H1 (cell line): ENCODE data around the gene SLC35F1. TPM values are rescaled to one million over a fixed set of nuclear protein-coding genes. Genes with fewer than 3 reads are reported as not detected.

ENCODE experiments used
- CTCF ChIA-PET: fragments of 300-600 bp; sonication (Branson Sonifier 250); formaldehyde crosslinking; loops from one replicate; lab custom pipeline; 2021; ENCODE audit not compliant: partially characterized antibody; lab: Charles Lee
- POLR2A ChIA-PET: fragments of 300-600 bp; sonication (Branson Sonifier 250); formaldehyde crosslinking; loops from one replicate; lab custom pipeline; 2021; ENCODE audit warnings: inconsistent platforms; ENCODE audit not compliant: partially characterized antibody; lab: Charles Lee
- DNase-seq, 2 experiments: peaks; one replicate each; pipeline versions ENCODE4 v3.0.0 to v3.0.0-alpha.2; 2010 to 2022; ENCODE audit warnings: low spot score in 2 of 2, low read depth in 1 of 2, mixed read lengths in 1 of 2
- FAIRE-seq: peaks from 2 replicates; lab custom pipeline; 2011; peaks lifted over from hg19 to GRCh38; lab: Jason Lieb, UNC
- H2AFZ ChIP-seq: 2 replicates; pipeline ENCODE4 v1.8.1; 2012; ENCODE audit warnings: low read length, inconsistent platforms
- H2AK5ac ChIP-seq: 2 replicates; pipeline ENCODE4 v1.6.1; 2013; ENCODE audit warnings: low read depth, low read length
- H2BK120ac ChIP-seq: replicated peaks from 2 replicates; pipeline ENCODE3; 2013; ENCODE audit warnings: low read depth, low read length, inconsistent platforms
- H2BK12ac ChIP-seq: 2 replicates; pipeline ENCODE4 v1.6.1; 2013; ENCODE audit warnings: low read depth, low read length
- H2BK15ac ChIP-seq: 2 replicates; pipeline ENCODE4 v1.6.1; 2013; ENCODE audit warnings: low read length
- H2BK20ac ChIP-seq: 2 replicates; pipeline ENCODE4 v1.6.1; 2013; ENCODE audit warnings: low read length
- H2BK5ac ChIP-seq: 2 replicates; pipeline ENCODE4 v1.6.1; 2013; ENCODE audit warnings: low read depth, low read length
- H3K14ac ChIP-seq: 2 replicates; pipeline ENCODE4 v1.6.1; 2013; ENCODE audit warnings: inconsistent platforms; ENCODE audit not compliant: insufficient read length
- H3K18ac ChIP-seq: 2 replicates; pipeline ENCODE4 v1.6.1; 2013; ENCODE audit warnings: low read length; ENCODE audit errors: extremely low read depth
- H3K23ac ChIP-seq: 2 replicates; pipeline ENCODE4 v1.6.1; 2013; ENCODE audit warnings: inconsistent platforms; ENCODE audit not compliant: insufficient read length
- H3K23me2 ChIP-seq: 2 replicates; pipeline ENCODE4 v1.6.1; 2013; ENCODE audit warnings: low read depth, low read length
- H3K27ac ChIP-seq: 2 replicates; pipeline ENCODE4 v1.6.1; 2011; ENCODE audit warnings: low read depth, low read length, inconsistent platforms
- H3K27me3 ChIP-seq, 4 experiments: replicated peaks in 1 of 4; 1 replicate in 1 of 4; 2 replicates in 3 of 4; pipeline versions ENCODE4 v1.6.1 to v1.8.1; 2011 to 2013; ENCODE audit warnings: low read length in 3 of 4, mild to moderate bottlenecking in 3 of 4, inconsistent platforms in 2 of 4, mixed read lengths in 2 of 4, moderate library complexity in 1 of 4; ENCODE audit not compliant: control insufficient read depth in 3 of 4, insufficient read depth in 3 of 4; ENCODE audit errors: extremely low read depth in 1 of 4
- H3K36me3 ChIP-seq, 4 experiments: 2 replicates each; pipeline versions ENCODE4 v1.6.1 to v1.8.1; 2011 to 2013; ENCODE audit warnings: mild to moderate bottlenecking in 4 of 4, low read length in 3 of 4, moderate library complexity in 2 of 4, control low read depth in 1 of 4, inconsistent platforms in 1 of 4; ENCODE audit not compliant: insufficient read depth in 4 of 4, control insufficient read depth in 2 of 4
- H3K4ac ChIP-seq: replicated peaks from 2 replicates; pipeline ENCODE3; 2013; ENCODE audit warnings: low read length, low read depth, mixed read lengths, inconsistent platforms; ENCODE audit not compliant: insufficient read length
- H3K4me1 ChIP-seq, 4 experiments: replicated peaks in 1 of 4; 1 replicate in 1 of 4; 2 replicates in 3 of 4; pipeline versions ENCODE4 v1.6.1 to v1.8.1; 2011 to 2013; ENCODE audit warnings: low read length in 3 of 4, inconsistent platforms in 2 of 4, mixed read lengths in 1 of 4; ENCODE audit not compliant: insufficient read depth in 4 of 4, control insufficient read depth in 3 of 4
- H3K4me2 ChIP-seq, 2 experiments: 2 replicates each; pipeline versions ENCODE4 v1.6.1 to v1.8.1; 2011 to 2013; ENCODE audit warnings: low read depth in 2 of 2, low read length in 2 of 2, control low read depth in 1 of 2, inconsistent platforms in 1 of 2, mild to moderate bottlenecking in 1 of 2; ENCODE audit not compliant: insufficient read depth in 1 of 2
- H3K4me3 ChIP-seq, 4 experiments: fragments of 200-600, 300-600 bp in 1 of 4; sonication (generic), shearing (Covaris generic), sonication (Bioruptor Twin) in 1 of 4; 2 replicates each; pipeline versions ENCODE4 v1.5.1 to v1.8.1; 2011 to 2016; ENCODE audit warnings: low read length in 4 of 4, low read depth in 3 of 4, control low read depth in 2 of 4, inconsistent platforms in 2 of 4, mild to moderate bottlenecking in 2 of 4, mixed read lengths in 1 of 4, moderate library complexity in 1 of 4; ENCODE audit not compliant: insufficient read depth in 2 of 4; ENCODE audit errors: extremely low read depth in 1 of 4
- H3K56ac ChIP-seq: replicated peaks from 2 replicates; pipeline ENCODE3; 2013; ENCODE audit warnings: low read depth, mild to moderate bottlenecking, mixed read lengths, low read length, inconsistent platforms; ENCODE audit not compliant: insufficient read length
- H3K79me1 ChIP-seq: 2 replicates; pipeline ENCODE4 v1.6.1; 2013; ENCODE audit warnings: low read depth, low read length, control low read depth
- H3K79me2 ChIP-seq, 2 experiments: 2 replicates each; pipeline versions ENCODE4 v1.6.1 to v1.8.1; 2012 to 2013; ENCODE audit warnings: low read length in 2 of 2, mild to moderate bottlenecking in 2 of 2, inconsistent platforms in 1 of 2; ENCODE audit not compliant: insufficient read depth in 2 of 2, control insufficient read depth in 1 of 2
- H3K9ac ChIP-seq, 4 experiments: replicated peaks in 1 of 4; 1 replicate in 1 of 4; 2 replicates in 3 of 4; pipeline versions ENCODE4 v1.6.1 to v1.8.1; 2011 to 2013; ENCODE audit warnings: low read depth in 3 of 4, low read length in 3 of 4, control low read depth in 2 of 4, mild to moderate bottlenecking in 2 of 4, moderate library complexity in 2 of 4, inconsistent platforms in 1 of 4; ENCODE audit errors: extremely low read depth in 1 of 4
- H3K9me3 ChIP-seq, 2 experiments: 2 replicates each; pipeline versions ENCODE4 v1.6.1 to v1.8.1; 2012 to 2013; ENCODE audit warnings: mild to moderate bottlenecking in 2 of 2, moderate library complexity in 2 of 2, control low read depth in 1 of 2, inconsistent platforms in 1 of 2, low read depth in 1 of 2, low read length in 1 of 2, mixed read lengths in 1 of 2; ENCODE audit not compliant: insufficient read depth in 2 of 2
- H4K20me1 ChIP-seq, 2 experiments: replicated peaks in 1 of 2; 2 replicates each; pipeline versions ENCODE3 to v1.8.1; 2011 to 2013; ENCODE audit warnings: inconsistent platforms in 2 of 2, low read length in 2 of 2, mild to moderate bottlenecking in 1 of 2; ENCODE audit not compliant: insufficient read depth in 2 of 2, control insufficient read depth in 1 of 2
- H4K5ac ChIP-seq: 2 replicates; pipeline ENCODE4 v1.6.1; 2013; ENCODE audit warnings: low read length, low read depth, mixed read lengths, inconsistent platforms; ENCODE audit not compliant: insufficient read length
- H4K8ac ChIP-seq: 2 replicates; pipeline ENCODE4 v1.8.0; 2013; ENCODE audit warnings: mild to moderate bottlenecking, moderate library complexity, low read length, inconsistent platforms; ENCODE audit not compliant: insufficient read depth; ENCODE audit errors: extremely low read depth
- H4K91ac ChIP-seq: replicated peaks from 2 replicates; pipeline ENCODE3; 2013; ENCODE audit warnings: low read length, mixed read lengths, inconsistent platforms; ENCODE audit not compliant: insufficient read length
- CBX5 ChIP-seq: fragments of 300-800, 300-1000 bp; sonication (generic); IDR thresholded peaks from 2 replicates; pipeline ENCODE4 v1.7.1; 2016; ENCODE audit warnings: antibody characterized with exemption, low read length, low read depth
- E2F6 ChIP-seq: IDR thresholded peaks from 2 replicates; pipeline ENCODE4 v1.6.1; 2012; ENCODE audit warnings: inconsistent platforms
- KDM1A ChIP-seq: fragments of 200-600, 300-600 bp; sonication (generic); IDR thresholded peaks from 2 replicates; pipeline ENCODE4 v1.7.1; 2016; ENCODE audit warnings: mild to moderate bottlenecking, low read length, borderline replicate concordance
- KDM4A ChIP-seq: IDR thresholded peaks from one replicate; pipeline ENCODE4 v1.7.1; 2012; ENCODE audit warnings: low read depth, mild to moderate bottlenecking, moderate library complexity, low read length, inconsistent platforms; ENCODE audit not compliant: severe bottlenecking
- RFX5 ChIP-seq: IDR thresholded peaks from 2 replicates; pipeline ENCODE4 v1.6.1; 2011; ENCODE audit warnings: low read depth, low read length, improper control_type of control experiment, borderline replicate concordance
- SAP30 ChIP-seq: fragments of 300-600 bp; sonication (generic); IDR thresholded peaks from 2 replicates; pipeline ENCODE4 v1.7.1; 2012; ENCODE audit warnings: low read length, moderate library complexity, mild to moderate bottlenecking, inconsistent platforms; ENCODE audit not compliant: insufficient read depth, insufficient replicate concordance
- SP2 ChIP-seq: IDR thresholded peaks from 2 replicates; pipeline ENCODE4 v1.6.1; 2012; ENCODE audit warnings: mild to moderate bottlenecking, low read length, inconsistent platforms
- TAF7 ChIP-seq: optimal IDR thresholded peaks from 2 replicates; pipeline ENCODE3; 2011; ENCODE audit warnings: low read depth, mild to moderate bottlenecking, inconsistent platforms, low read length, moderate library complexity, borderline replicate concordance
- WGBS, 2 experiments: shearing (Covaris generic) in 1 of 2; methylation state at CpG; one replicate each; pipeline versions ENCODE4 v1.1.6 to v1.1.7; 2013 to 2015; ENCODE audit warnings: low lambda C conversion rate in 2 of 2, mixed read lengths in 2 of 2, inconsistent platforms in 1 of 2, low coverage in 1 of 2, missing lambda C conversion rate in 1 of 2; ENCODE audit not compliant: insufficient replicate concordance in 2 of 2, insufficient coverage in 1 of 2, insufficient read length in 1 of 2; ENCODE audit errors: extremely low coverage in 1 of 2, missing lambda C conversion rate in 1 of 2; 5-methylcytosine and 5-hydroxymethylcytosine counted together
- polyA plus RNA-seq, 7 experiments: library from polyadenylated mRNA; depleted of rRNA in 3 of 7; stranded (reverse) in 5 of 7; unstranded in 2 of 7; fragments of >200 nt in 5 of 7; fragments of 200-250 nt in 2 of 7; gene quantifications; 1 replicate in 5 of 7; 2 replicates in 1 of 7; 4 replicates in 1 of 7; pipeline versions ENCODE4 v1.2.1 to v1.2.3, GENCODE V29; 2011 to 2013; ENCODE audit warnings: missing spikeins in 2 of 7, mixed read lengths in 2 of 7
- total RNA-seq: library from RNA; stranded (reverse); fragmentation: NEBNext Ultra II Directional; extraction: Animal tissue kit (Norgen Biotek cat#: 25700); gene quantifications from 2 replicates; pipeline ENCODE4 v1.2.1, GENCODE V29; 2021
- TF ChIP-seq, protein P1 (sequence below): IDR thresholded peaks from 2 replicates; pipeline ENCODE4 v1.6.1; 2011; ENCODE audit warnings: low read length, improper control_type of control experiment

Gene SLC35F1
- total and polyA plus RNA-seq, 2 of the 8 experiments (the other 6 are each of a cell fraction or from before 2014, with no cell fraction given), result 7.0 to 10.0 TPM

- H4K91ac ChIP-seq, result no peak overlapping the region
- ChIA-PET POLR2A (interaction anchor here (1.3 kb wide), 1 partner anchor 10 kb away, joined by 3 read pairs; no protein-coding TSS in a partner anchor), CTCF (interaction anchor here (0.5 to 1.1 kb wide), 2 partner anchors 58 to 164 kb away, joined by 3 to 4 read pairs; no protein-coding TSS in a partner anchor)
- no peak overlapping the region for H2BK20ac ChIP-seq
- H3K27me3 ChIP-seq, result peaks cover 5 to 22% (median 19%) of the 10 kb centered on the region in 4 experiments; a peak in 6 of 7 replicates
- H3K79me1 ChIP-seq, result no peaks in the 10 kb centered on the region
- no peak overlapping the region for H3K18ac ChIP-seq
- no peak overlapping the region for H4K8ac ChIP-seq
- no peak overlapping the region for H2BK15ac ChIP-seq
- no peak overlapping the region for H4K5ac ChIP-seq
- no peak overlapping the region for H3K27ac ChIP-seq
- 84% methylated on average over 4 of the region's 4 CpGs; no CpG with 5 or more reads in 1 of the 2 experiments for whole genome bisulfite sequencing, 2 experiments
- no peak overlapping the region for H3K56ac ChIP-seq
- H2BK12ac ChIP-seq, result no peak overlapping the region
- H2BK120ac ChIP-seq, result no peak overlapping the region
- H2AFZ ChIP-seq, result no peak overlapping the region
- H3K4me1 ChIP-seq, result peaks cover 0 to 9% (median 5%) of the 10 kb centered on the region in 4 experiments; a peak in 4 of 7 replicates
- no peak overlapping the region for H3K23ac ChIP-seq
- FAIRE-seq, result no peak
- no peak overlapping the region for H3K4me3 ChIP-seq
- no peak overlapping the region for H3K9ac ChIP-seq
- peaks cover 3 to 15% of the 10 kb centered on the region in 2 experiments for H4K20me1 ChIP-seq
- H2AK5ac ChIP-seq, result no peak overlapping the region
- peaks cover 6% of the 10 kb centered on the region; the same call in 1 of the 2 replicates for H3K23me2 ChIP-seq
- H3K9me3 ChIP-seq, result no peaks in the 10 kb centered on the region
- H3K14ac ChIP-seq, result no peak overlapping the region
- H3K36me3 ChIP-seq, result no peaks in the 10 kb centered on the region
- no peak overlapping the region for H3K4me2 ChIP-seq
- H3K79me2 ChIP-seq, result no peaks in the 10 kb centered on the region
- H2BK5ac ChIP-seq, result no peak overlapping the region
- H3K4ac ChIP-seq, result no peak overlapping the region
- no peak for DNase-seq
- TF ChIP-seq CBX5, result no peak
- TF ChIP-seq SAP30, result no peak
- no peak for TF ChIP-seq KDM1A
- TF ChIP-seq, protein P1, sequence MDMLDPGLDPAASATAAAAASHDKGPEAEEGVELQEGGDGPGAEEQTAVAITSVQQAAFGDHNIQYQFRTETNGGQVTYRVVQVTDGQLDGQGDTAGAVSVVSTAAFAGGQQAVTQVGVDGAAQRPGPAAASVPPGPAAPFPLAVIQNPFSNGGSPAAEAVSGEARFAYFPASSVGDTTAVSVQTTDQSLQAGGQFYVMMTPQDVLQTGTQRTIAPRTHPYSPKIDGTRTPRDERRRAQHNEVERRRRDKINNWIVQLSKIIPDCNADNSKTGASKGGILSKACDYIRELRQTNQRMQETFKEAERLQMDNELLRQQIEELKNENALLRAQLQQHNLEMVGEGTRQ, result no peak
- no peak for TF ChIP-seq TAF7
- no peak for TF ChIP-seq E2F6
- TF ChIP-seq RFX5, result no peak
- no peak for TF ChIP-seq SP2
- TF ChIP-seq KDM4A, result no peak
Observed at GRCh38 chr6:117915846-117916245, 8.8 kb downstream of the SLC35F1 start.
